Parathyroid adenoma (tissue), 2 donors: ENCODE measurements around the gene SOCS1.

Experiments
- H2AFZ ChIP-seq: fragments of 300-600 bp; sonication (generic); one replicate; pipeline ENCODE4 v1.7.0; 2017; ENCODE audit warnings: antibody characterized with exemption, mild to moderate bottlenecking
- H3K27ac ChIP-seq: fragments of 300-600 bp; sonication (generic); one replicate; pipeline ENCODE4 v1.7.0; 2017
- H3K27me3 ChIP-seq: fragments of 300-600 bp; sonication (generic); one replicate; pipeline ENCODE4 v1.7.0; 2017; ENCODE audit warnings: low read length; ENCODE audit not compliant: control insufficient read depth, insufficient read depth
- H3K36me3 ChIP-seq: fragments of 300-600 bp; sonication (generic); one replicate; pipeline ENCODE4 v1.7.0; 2017; ENCODE audit warnings: low read length; ENCODE audit not compliant: control insufficient read depth, insufficient read depth
- H3K4me1 ChIP-seq: fragments of 300-600 bp; sonication (generic); one replicate; pipeline ENCODE4 v1.7.0; 2017; ENCODE audit warnings: control low read depth
- H3K4me2 ChIP-seq: fragments of 300-600 bp; sonication (generic); one replicate; pipeline ENCODE4 v1.7.0; 2017; ENCODE audit warnings: low read length
- H3K4me3 ChIP-seq: fragments of 300-600 bp; sonication (generic); one replicate; pipeline ENCODE4 v1.7.0; 2017; ENCODE audit warnings: low read depth, low read length
- H3K79me2 ChIP-seq: fragments of 300-600 bp; sonication (generic); one replicate; pipeline ENCODE4 v1.7.0; 2017; ENCODE audit warnings: control low read depth
- H3K9ac ChIP-seq: fragments of 300-600 bp; sonication (generic); one replicate; pipeline ENCODE4 v1.7.0; 2017; ENCODE audit warnings: mild to moderate bottlenecking
- H3K9me3 ChIP-seq: fragments of 300-600 bp; sonication (generic); one replicate; pipeline ENCODE4 v1.7.0; 2017; ENCODE audit warnings: low read length; ENCODE audit not compliant: control insufficient read depth
- CTCF ChIP-seq: fragments of 300-600 bp; sonication (generic); IDR thresholded peaks from one replicate; pipeline ENCODE4 v1.7.0; 2017; ENCODE audit warnings: antibody characterized with exemption, mild to moderate bottlenecking
- donor health status: primary hyperparathyroidism.

SOCS1 gene

GRCh38 chr16:11207646-11208045 is 48.4 kb downstream of the SOCS1 start:
- H3K27ac ChIP-seq: no peak overlapping the region
- TF ChIP-seq CTCF: no peak
- no peak overlapping the region for H3K9ac ChIP-seq
- no peaks in the 10 kb centered on the region for H3K4me1 ChIP-seq
- no peak overlapping the region for H3K4me2 ChIP-seq
- H3K9me3 ChIP-seq: no peaks in the 10 kb centered on the region
- no peaks in the 10 kb centered on the region for H3K79me2 ChIP-seq
- no peaks in the 10 kb centered on the region for H3K27me3 ChIP-seq
- no peak overlapping the region for H2AFZ ChIP-seq
- no peaks in the 10 kb centered on the region for H3K36me3 ChIP-seq
- no peak overlapping the region for H3K4me3 ChIP-seq

GRCh38 chr16:11205754-11206581 is 50.0 kb downstream of the SOCS1 start:
- TF ChIP-seq CTCF: no peak
- Histone ChIP-seq H3K9me3 (no peaks in the 10 kb centered on the region), H3K36me3 (no peaks in the 10 kb centered on the region), H3K4me2 (no peak overlapping the region), H3K27me3 (no peaks in the 10 kb centered on the region), H2AFZ (no peak overlapping the region), H3K9ac (no peak overlapping the region), H3K4me1 (no peaks in the 10 kb centered on the region), H3K79me2 (no peaks in the 10 kb centered on the region), H3K4me3 (no peak overlapping the region), H3K27ac (no peak overlapping the region)

GRCh38 chr16:11205065-11205699 is 50.8 kb downstream of the SOCS1 start:
- H3K9ac ChIP-seq: no peak overlapping the region
- no peaks in the 10 kb centered on the region for H3K9me3 ChIP-seq
- H3K27ac ChIP-seq: no peak overlapping the region
- H3K4me3 ChIP-seq: no peak overlapping the region
- H3K4me1 ChIP-seq: no peaks in the 10 kb centered on the region
- no peaks in the 10 kb centered on the region for H3K79me2 ChIP-seq
- H3K36me3 ChIP-seq: no peaks in the 10 kb centered on the region
- H3K27me3 ChIP-seq: no peaks in the 10 kb centered on the region
- no peak overlapping the region for H2AFZ ChIP-seq
- no peak for TF ChIP-seq CTCF
- H3K4me2 ChIP-seq: no peak overlapping the region

GRCh38 chr16:11204513-11205047 is 51.4 kb downstream of the SOCS1 start:
- H3K79me2 ChIP-seq: no peaks in the 10 kb centered on the region
- H2AFZ ChIP-seq: no peak overlapping the region
- no peak for TF ChIP-seq CTCF
- no peak overlapping the region for H3K4me3 ChIP-seq
- no peaks in the 10 kb centered on the region for H3K4me1 ChIP-seq
- no peaks in the 10 kb centered on the region for H3K9me3 ChIP-seq
- no peaks in the 10 kb centered on the region for H3K27me3 ChIP-seq
- no peaks in the 10 kb centered on the region for H3K36me3 ChIP-seq
- H3K4me2 ChIP-seq: no peak overlapping the region
- no peak overlapping the region for H3K9ac ChIP-seq
- no peak overlapping the region for H3K27ac ChIP-seq
